RWPE1 (cell line): ENCODE data around the gene CXCL3.

Experiments used
- CTCF ChIA-PET: fragments of 350-600 bp; sonication (Branson Sonifier 250); formaldehyde crosslinking; extraction: SDS; loops from one replicate; lab custom pipeline; 2021; lab: Yijun Ruan, JAX
- POLR2A ChIA-PET: fragments of 400-600 bp; formaldehyde crosslinking; extraction: SDS; loops from one replicate; lab custom pipeline; 2020; ENCODE audit warnings: antibody characterized with exemption; ENCODE audit not compliant: low non-redundant PET; lab: Yijun Ruan, JAX
- DNase-seq: peaks from one replicate; pipeline ENCODE4 v3.0.0; 2012; ENCODE audit warnings: low spot score
- H3K27ac ChIP-seq: fragments of 450-650 bp; 2 replicates; pipeline ENCODE4 v1.5.1; 2017
- TF ChIP-seq, protein P1 (sequence below): fragments of 450-650 bp; conservative IDR thresholded peaks from 2 replicates; pipeline ENCODE4 v1.5.1; 2017; ENCODE audit warnings: low read depth, mild to moderate bottlenecking

Gene CXCL3

GRCh38 chr4:74056114-74056857 lies 17.8 kb upstream of the CXCL3 start:
- TF ChIP-seq, protein P1, sequence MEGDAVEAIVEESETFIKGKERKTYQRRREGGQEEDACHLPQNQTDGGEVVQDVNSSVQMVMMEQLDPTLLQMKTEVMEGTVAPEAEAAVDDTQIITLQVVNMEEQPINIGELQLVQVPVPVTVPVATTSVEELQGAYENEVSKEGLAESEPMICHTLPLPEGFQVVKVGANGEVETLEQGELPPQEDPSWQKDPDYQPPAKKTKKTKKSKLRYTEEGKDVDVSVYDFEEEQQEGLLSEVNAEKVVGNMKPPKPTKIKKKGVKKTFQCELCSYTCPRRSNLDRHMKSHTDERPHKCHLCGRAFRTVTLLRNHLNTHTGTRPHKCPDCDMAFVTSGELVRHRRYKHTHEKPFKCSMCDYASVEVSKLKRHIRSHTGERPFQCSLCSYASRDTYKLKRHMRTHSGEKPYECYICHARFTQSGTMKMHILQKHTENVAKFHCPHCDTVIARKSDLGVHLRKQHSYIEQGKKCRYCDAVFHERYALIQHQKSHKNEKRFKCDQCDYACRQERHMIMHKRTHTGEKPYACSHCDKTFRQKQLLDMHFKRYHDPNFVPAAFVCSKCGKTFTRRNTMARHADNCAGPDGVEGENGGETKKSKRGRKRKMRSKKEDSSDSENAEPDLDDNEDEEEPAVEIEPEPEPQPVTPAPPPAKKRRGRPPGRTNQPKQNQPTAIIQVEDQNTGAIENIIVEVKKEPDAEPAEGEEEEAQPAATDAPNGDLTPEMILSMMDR, result no peak
- H3K27ac ChIP-seq, result no peak overlapping the region
- ChIA-PET CTCF (interaction anchor here (0.6 to 0.8 kb wide), 2 partner anchors 42 to 488 kb away, joined by 3 to 4 read pairs; no protein-coding TSS in a partner anchor), POLR2A (no interaction called here)
- DNase-seq, result peak; percentile 44

DNA sequence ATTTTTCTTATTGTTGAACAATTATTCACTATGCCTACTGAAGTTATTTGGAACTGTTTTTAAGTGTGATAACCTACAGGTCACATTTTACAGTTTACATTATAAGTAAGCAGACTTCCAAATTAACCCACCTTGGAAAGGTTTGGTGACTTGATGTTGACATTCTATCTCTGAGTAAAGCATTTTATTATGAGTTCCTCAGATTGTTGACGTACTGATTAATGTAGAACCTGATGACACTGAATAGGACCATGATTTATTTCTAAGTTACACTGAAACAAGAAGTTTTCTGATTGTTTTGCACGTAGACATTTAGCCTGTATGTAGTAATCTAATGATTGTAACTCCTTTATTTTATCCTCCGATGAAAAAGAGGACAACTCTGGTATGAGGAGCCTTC lies 17.0 kb upstream of the CXCL3 start:
- TF ChIP-seq, protein P1, result no peak
- no peak overlapping the region for H3K27ac ChIP-seq
- no peak for DNase-seq
- CTCF ChIA-PET, result no interaction called here
- POLR2A ChIA-PET, result no interaction called here

GRCh38 chr4:74055096-74055495 lies 16.6 kb upstream of the CXCL3 start:
- CTCF ChIA-PET, result no interaction called here
- POLR2A ChIA-PET, result no interaction called here
- no peak overlapping the region for H3K27ac ChIP-seq
- TF ChIP-seq, protein P1, result no peak
- no peak for DNase-seq

GRCh38 chr4:74054483-74055047 lies 16.1 kb upstream of the CXCL3 start:
- TF ChIP-seq, protein P1, result no peak
- H3K27ac ChIP-seq, result no peak overlapping the region
- ChIA-PET POLR2A (no interaction called here), CTCF (no interaction called here)
- DNase-seq, result no peak

- TF ChIP-seq, protein P1, result no peak
- H3K27ac ChIP-seq, result no peak overlapping the region
- POLR2A ChIA-PET, result no interaction called here
- CTCF ChIA-PET, result no interaction called here
- no peak for DNase-seq
Observed at GRCh38 chr4:74047152-74047551, 8.7 kb upstream of the CXCL3 start.

DNA sequence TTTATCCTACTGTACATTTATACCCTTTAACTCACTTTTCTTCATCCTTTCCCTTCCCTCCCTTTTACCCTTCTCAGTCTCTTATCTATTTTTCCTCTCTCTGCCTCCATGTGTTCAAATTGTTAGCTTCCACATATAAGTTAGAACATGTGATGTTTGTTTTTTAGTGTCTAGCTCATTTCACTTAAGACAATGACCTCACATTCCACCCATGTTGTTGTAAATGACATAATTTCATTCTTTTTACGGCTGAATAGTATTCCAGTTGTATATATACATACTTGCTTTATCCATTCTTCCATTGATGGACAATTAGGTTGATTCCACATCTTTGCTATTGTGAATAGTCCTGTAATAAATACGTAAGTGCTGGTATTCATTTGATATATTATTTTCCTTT lies 7.3 kb upstream of the CXCL3 start:
- ChIA-PET CTCF (no interaction called here), POLR2A (no interaction called here)
- no peak overlapping the region for H3K27ac ChIP-seq
- TF ChIP-seq, protein P1, result no peak
- DNase-seq, result no peak
